ENCODE results near the gene FNDC3B. TPM values are rescaled to one million over a fixed set of nuclear protein-coding genes. Genes with fewer than 3 reads are reported as not detected.
"Not testable (repeated sequence)": the region's sequence is repeated elsewhere in the genome, so short reads cannot be mapped to it uniquely, and the experiment has no call there.

FNDC3B gene
- total and polyA plus RNA-seq, 5 donors from 2014 or later, result 6.8 to 31.8 (median 11.7) TPM

GRCh38 chr3:172247525-172248274 is 208.3 kb downstream of the FNDC3B start:
- Mint-ChIP-seq H3K27ac (no peak overlapping the region), H3K36me3 (peaks cover 35% of the 10 kb centered on the region), H3K4me1 (peaks cover 0 to 30% (median 13%) of the 10 kb centered on the region in 4 donors), H3K4me3 (no peak overlapping the region), H3K9me3 (peaks cover 0 to 6% (median 3%) of the 10 kb centered on the region in 7 donors), H3K27me3 (no peaks in the 10 kb centered on the region)
- no peak overlapping the region for H3K4me3 ChIP-seq (ENCODE audit: low read depth, low read length)
- H3K36me3 ChIP-seq (ENCODE audit: control insufficient read depth, insufficient read depth, low read length), result peaks cover 8% of the 10 kb centered on the region
- H3K9me3 ChIP-seq (ENCODE audit: control insufficient read depth in 2 of 2, low read length in 2 of 2), result peaks cover 0 to 2% of the 10 kb centered on the region in 2 experiments
- no peak overlapping the region for H3K27ac ChIP-seq (ENCODE audit: insufficient read depth, low read length, poor library complexity, severe bottlenecking)
- ATAC-seq (ENCODE audit: low read depth in 2 of 2) (no peak), DNase-seq (no peak)
- H3K27me3 ChIP-seq (ENCODE audit: control insufficient read depth, insufficient read depth, low read length), result no peaks in the 10 kb centered on the region
- H3K4me1 ChIP-seq (ENCODE audit: control insufficient read depth, insufficient read depth, low read length, poor library complexity, severe bottlenecking), result no peaks in the 10 kb centered on the region

DNA sequence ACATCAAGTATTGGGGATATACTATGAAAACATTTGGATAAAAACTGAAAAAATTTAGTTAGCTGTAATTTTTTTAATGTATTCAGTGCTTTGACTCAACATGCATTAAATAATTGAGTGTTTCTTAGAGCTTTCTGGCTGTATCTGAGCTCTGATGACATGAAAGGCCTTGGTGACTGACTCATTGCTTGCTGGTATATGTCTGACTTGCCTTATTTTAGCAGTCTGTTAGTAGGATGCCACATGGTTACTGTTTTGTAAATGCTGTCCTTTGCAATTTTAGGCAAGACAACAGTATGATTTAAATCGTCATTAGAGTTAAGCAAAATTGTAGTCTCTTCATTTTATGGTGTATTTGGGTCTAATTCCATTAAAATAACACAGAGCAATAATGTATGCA is 209.7 kb downstream of the FNDC3B start:
- H3K4me1 ChIP-seq (ENCODE audit: control insufficient read depth, insufficient read depth, low read length, poor library complexity, severe bottlenecking), result no peaks in the 10 kb centered on the region
- H3K4me3 Mint-ChIP-seq, result no peak overlapping the region
- H3K36me3 ChIP-seq (ENCODE audit: control insufficient read depth, insufficient read depth, low read length), result peaks cover 8% of the 10 kb centered on the region
- no peaks in the 10 kb centered on the region for H3K27me3 Mint-ChIP-seq
- no peaks in the 10 kb centered on the region for H3K27me3 ChIP-seq (ENCODE audit: control insufficient read depth, insufficient read depth, low read length)
- no peak overlapping the region for H3K27ac ChIP-seq (ENCODE audit: insufficient read depth, low read length, poor library complexity, severe bottlenecking)
- peaks cover 30% of the 10 kb centered on the region for H3K36me3 Mint-ChIP-seq
- H3K27ac Mint-ChIP-seq, result no peak overlapping the region
- no peak for ATAC-seq (ENCODE audit: low read depth in 2 of 2)
- no peak for DNase-seq
- no peak overlapping the region for H3K4me3 ChIP-seq (ENCODE audit: low read depth, low read length)
- no peaks in the 10 kb centered on the region for H3K9me3 ChIP-seq (ENCODE audit: control insufficient read depth in 2 of 2, low read length in 2 of 2)
- H3K4me1 Mint-ChIP-seq, result peaks cover 0 to 26% (median 7%) of the 10 kb centered on the region in 4 donors
- no peaks in the 10 kb centered on the region for H3K9me3 Mint-ChIP-seq

GRCh38 chr3:172251211-172251610 is 211.8 kb downstream of the FNDC3B start:
- Mint-ChIP-seq H3K27ac (no peak overlapping the region), H3K4me3 (no peak overlapping the region), H3K36me3 (peaks cover 39% of the 10 kb centered on the region), H3K9me3 (peaks cover 0 to 1% (median 0%) of the 10 kb centered on the region in 7 donors), H3K4me1 (peaks cover 0 to 18% (median 4%) of the 10 kb centered on the region in 4 donors), H3K27me3 (no peaks in the 10 kb centered on the region)
- no peaks in the 10 kb centered on the region for H3K27me3 ChIP-seq (ENCODE audit: control insufficient read depth, insufficient read depth, low read length)
- no peak overlapping the region for H3K4me3 ChIP-seq (ENCODE audit: low read depth, low read length)
- ATAC-seq (ENCODE audit: low read depth in 2 of 2) (no peak), DNase-seq (no peak)
- H3K27ac ChIP-seq (ENCODE audit: insufficient read depth, low read length, poor library complexity, severe bottlenecking), result no peak overlapping the region
- H3K4me1 ChIP-seq (ENCODE audit: control insufficient read depth, insufficient read depth, low read length, poor library complexity, severe bottlenecking), result no peaks in the 10 kb centered on the region
- H3K36me3 ChIP-seq (ENCODE audit: control insufficient read depth, insufficient read depth, low read length), result peaks cover 8% of the 10 kb centered on the region
- no peaks in the 10 kb centered on the region for H3K9me3 ChIP-seq (ENCODE audit: control insufficient read depth in 2 of 2, low read length in 2 of 2)

GRCh38 chr3:172253200-172253599 is 213.8 kb downstream of the FNDC3B start:
- Mint-ChIP-seq H3K27me3 (no peaks in the 10 kb centered on the region), H3K4me3 (no peak overlapping the region), H3K36me3 (peaks cover 45% of the 10 kb centered on the region), H3K9me3 (peaks cover 0 to 1% (median 0%) of the 10 kb centered on the region in 7 donors), H3K27ac (no peak overlapping the region), H3K4me1 (peaks cover 0 to 18% (median 6%) of the 10 kb centered on the region in 4 donors)
- Histone ChIP-seq H3K4me1 (ENCODE audit: control insufficient read depth, insufficient read depth, low read length, poor library complexity, severe bottlenecking) (no peaks in the 10 kb centered on the region), H3K4me3 (ENCODE audit: low read depth, low read length) (no peak overlapping the region), H3K27me3 (ENCODE audit: control insufficient read depth, insufficient read depth, low read length) (no peaks in the 10 kb centered on the region), H3K9me3 (ENCODE audit: control insufficient read depth in 2 of 2, low read length in 2 of 2) (no peaks in the 10 kb centered on the region), H3K36me3 (ENCODE audit: control insufficient read depth, insufficient read depth, low read length) (peaks cover 7% of the 10 kb centered on the region), H3K27ac (ENCODE audit: insufficient read depth, low read length, poor library complexity, severe bottlenecking) (no peak overlapping the region)
- ATAC-seq (ENCODE audit: low read depth in 2 of 2), result no peak
- DNase-seq, result no peak

DNA sequence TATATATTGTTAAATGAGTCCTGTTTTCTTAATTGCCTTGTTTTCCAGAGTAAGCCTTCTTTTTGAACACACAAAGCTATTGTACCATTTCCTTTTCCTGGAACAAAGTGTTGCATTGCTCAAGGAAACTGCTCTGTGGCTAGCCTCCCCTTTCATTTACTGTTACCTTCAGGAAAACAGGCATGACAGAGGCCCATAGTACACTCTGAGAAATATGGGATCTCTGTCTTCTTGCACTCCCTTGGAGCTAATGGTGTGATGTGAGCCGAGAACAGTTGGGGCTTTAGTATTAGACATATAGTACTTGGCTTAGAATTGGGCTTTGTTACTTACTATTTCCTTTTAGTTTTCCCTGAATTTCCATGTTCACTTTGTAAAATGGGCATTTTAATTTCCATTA is 215.2 kb downstream of the FNDC3B start:
- Histone ChIP-seq H3K9me3 (ENCODE audit: control insufficient read depth in 2 of 2, low read length in 2 of 2) (no peaks in the 10 kb centered on the region), H3K4me3 (ENCODE audit: low read depth, low read length) (no peak overlapping the region), H3K4me1 (ENCODE audit: control insufficient read depth, insufficient read depth, low read length, poor library complexity, severe bottlenecking) (no peaks in the 10 kb centered on the region), H3K27me3 (ENCODE audit: control insufficient read depth, insufficient read depth, low read length) (no peaks in the 10 kb centered on the region), H3K27ac (ENCODE audit: insufficient read depth, low read length, poor library complexity, severe bottlenecking) (no peak overlapping the region), H3K36me3 (ENCODE audit: control insufficient read depth, insufficient read depth, low read length) (peaks cover 9% of the 10 kb centered on the region)
- DNase-seq, result no peak
- Mint-ChIP-seq H3K27me3 (no peaks in the 10 kb centered on the region), H3K9me3 (peaks cover 0 to 1% (median 0%) of the 10 kb centered on the region in 7 donors), H3K4me1 (peaks cover 0 to 17% (median 5%) of the 10 kb centered on the region in 4 donors), H3K36me3 (peaks cover 57% of the 10 kb centered on the region), H3K27ac (no peak overlapping the region), H3K4me3 (no peak overlapping the region)
- ATAC-seq (ENCODE audit: low read depth in 2 of 2), result no peak

DNA sequence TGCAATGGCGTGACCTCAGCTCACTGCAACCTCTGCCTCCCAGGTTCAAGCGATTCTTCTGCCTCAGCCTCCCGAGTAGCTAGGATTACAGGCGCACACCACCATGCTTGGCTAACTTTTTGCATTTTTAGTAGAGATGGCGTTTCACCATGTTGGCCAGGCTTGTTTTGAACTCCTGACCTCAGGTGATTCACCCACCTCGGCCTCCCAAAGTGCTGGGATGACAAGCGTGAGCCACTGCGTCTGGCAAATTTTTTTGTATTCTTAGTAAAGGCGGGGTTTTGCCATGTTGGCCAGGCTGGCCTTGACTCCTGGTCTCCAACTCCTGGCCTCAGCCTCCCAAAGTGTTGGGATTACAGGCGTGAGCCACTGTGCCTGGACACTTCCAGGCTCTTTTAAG is 215.9 kb downstream of the FNDC3B start:
- H3K4me3 ChIP-seq (ENCODE audit: low read depth, low read length); H3K4me3 Mint-ChIP-seq; H3K9me3 Mint-ChIP-seq; H3K4me1 Mint-ChIP-seq; H3K27me3 ChIP-seq (ENCODE audit: control insufficient read depth, insufficient read depth, low read length); H3K36me3 ChIP-seq (ENCODE audit: control insufficient read depth, insufficient read depth, low read length); H3K27ac Mint-ChIP-seq; ATAC-seq (ENCODE audit: low read depth in 2 of 2); DNase-seq; H3K27me3 Mint-ChIP-seq; H3K4me1 ChIP-seq (ENCODE audit: control insufficient read depth, insufficient read depth, low read length, poor library complexity, severe bottlenecking); H3K9me3 ChIP-seq (ENCODE audit: control insufficient read depth in 2 of 2, low read length in 2 of 2); H3K27ac ChIP-seq (ENCODE audit: insufficient read depth, low read length, poor library complexity, severe bottlenecking): not testable (repeated sequence)
- peaks cover 60% of the 10 kb centered on the region for H3K36me3 Mint-ChIP-seq

GRCh38 chr3:172256101-172256734 is 216.8 kb downstream of the FNDC3B start:
- H3K4me3 Mint-ChIP-seq, result no peak overlapping the region
- H3K36me3 ChIP-seq (ENCODE audit: control insufficient read depth, insufficient read depth, low read length), result peaks cover 6% of the 10 kb centered on the region
- peak overlapping the region in 1 of 3 donors; percentile 90 for H3K27ac Mint-ChIP-seq
- ATAC-seq (ENCODE audit: low read depth in 2 of 2), result no peak
- DNase-seq, result no peak
- no peaks in the 10 kb centered on the region for H3K27me3 Mint-ChIP-seq
- H3K9me3 Mint-ChIP-seq, result peaks cover 0 to 1% (median 0%) of the 10 kb centered on the region in 7 donors
- no peaks in the 10 kb centered on the region for H3K27me3 ChIP-seq (ENCODE audit: control insufficient read depth, insufficient read depth, low read length)
- H3K27ac ChIP-seq (ENCODE audit: insufficient read depth, low read length, poor library complexity, severe bottlenecking), result no peak overlapping the region
- no peaks in the 10 kb centered on the region for H3K4me1 ChIP-seq (ENCODE audit: control insufficient read depth, insufficient read depth, low read length, poor library complexity, severe bottlenecking)
- no peaks in the 10 kb centered on the region for H3K9me3 ChIP-seq (ENCODE audit: control insufficient read depth in 2 of 2, low read length in 2 of 2)
- peaks cover 66% of the 10 kb centered on the region for H3K36me3 Mint-ChIP-seq
- H3K4me3 ChIP-seq (ENCODE audit: low read depth, low read length), result no peak overlapping the region
- peaks cover 0 to 8% (median 5%) of the 10 kb centered on the region in 4 donors for H3K4me1 Mint-ChIP-seq
